ENCODE measurements around the gene GALNT16. TPM values are rescaled to one million over a fixed set of nuclear protein-coding genes. Genes with fewer than 3 reads are reported as not detected.
A peak's percentile ranks its signal among the peaks of the same experiment; 100 is the strongest.
"Not testable (repeated sequence)": the region's sequence is repeated elsewhere in the genome, so short reads cannot be mapped to it uniquely, and the experiment has no call there.

GALNT16 gene
- total and polyA plus RNA-seq, 3 donors from 2014 or later, result 5.6 to 11.1 (median 6.3) TPM

GRCh38 chr14:69289811-69290520, 30.0 kb downstream of the GALNT16 start:
- intact Hi-C loops (cut with DNase I; ENCODE audit: low total_unique reads), result no loop called here
- no peak for DNase-seq
- WGBS, 2 donors, result 72 to 76% methylated on average over 13 of the region's 13 CpGs
- TF ChIP-seq CTCF (IDR thresholded peaks at IDR 0.05) (no peak), POLR2A (IDR thresholded peaks at IDR 0.05) (no peak)
- H3K4me3 ChIP-seq, result no peak overlapping the region
- no peaks in the 10 kb centered on the region for H3K36me3 ChIP-seq (ENCODE audit: low read depth, missing control alignments)
- H3K9me3 ChIP-seq, result no peaks in the 10 kb centered on the region
- H3K27ac ChIP-seq, result peak overlapping the region in 1 of 2 donors; percentile 68
- no peaks in the 10 kb centered on the region for H3K27me3 ChIP-seq
- peaks cover 8% of the 10 kb centered on the region for H3K4me1 ChIP-seq

- H3K27me3 ChIP-seq; intact Hi-C loops (cut with DNase I; ENCODE audit: low total_unique reads); H3K4me1 ChIP-seq; H3K4me3 ChIP-seq; H3K9me3 ChIP-seq; H3K36me3 ChIP-seq (ENCODE audit: low read depth, missing control alignments); DNase-seq: not testable (repeated sequence)
- H3K27ac ChIP-seq, result peak overlapping the region in 1 of 2 donors; percentile 68
- 83 to 87% methylated on average over 7 of the region's 7 CpGs for WGBS, 2 donors
These were observed 30.9 kb downstream of the GALNT16 start for GRCh38 chr14:69290881-69291280.

- 34 to 35% methylated on average over 4 to 5 of the region's 5 CpGs for WGBS, 2 donors
- no peak for TF ChIP-seq CTCF (IDR thresholded peaks at IDR 0.05)
- no peak for TF ChIP-seq POLR2A (IDR thresholded peaks at IDR 0.05)
- H3K4me3 ChIP-seq, result no peak overlapping the region
- no peak for DNase-seq
- H3K27me3 ChIP-seq, result no peaks in the 10 kb centered on the region
- no peaks in the 10 kb centered on the region for H3K9me3 ChIP-seq
- peaks cover 8% of the 10 kb centered on the region for H3K4me1 ChIP-seq
- H3K27ac ChIP-seq, result no peak overlapping the region
- no peaks in the 10 kb centered on the region for H3K36me3 ChIP-seq (ENCODE audit: low read depth, missing control alignments)
- intact Hi-C loops (cut with DNase I; ENCODE audit: low total_unique reads), result no loop called here
These were observed 31.4 kb downstream of the GALNT16 start for GRCh38 chr14:69291396-69291795.

GRCh38 chr14:69291891-69292561, 32.1 kb downstream of the GALNT16 start:
- Histone ChIP-seq H3K27me3 (no peaks in the 10 kb centered on the region), H3K27ac (no peak overlapping the region), H3K36me3 (ENCODE audit: low read depth, missing control alignments) (no peaks in the 10 kb centered on the region), H3K4me1 (peaks cover 8% of the 10 kb centered on the region), H3K4me3 (no peak overlapping the region), H3K9me3 (no peaks in the 10 kb centered on the region)
- intact Hi-C loops (cut with DNase I; ENCODE audit: low total_unique reads), result no loop called here
- TF ChIP-seq POLR2A (IDR thresholded peaks at IDR 0.05), result no peak
- TF ChIP-seq CTCF (IDR thresholded peaks at IDR 0.05), result no peak
- 75 to 90% methylated on average over 3 to 5 of the region's 5 CpGs for WGBS, 2 donors
- DNase-seq, result no peak

- Histone ChIP-seq H3K27ac (no peak overlapping the region), H3K36me3 (ENCODE audit: low read depth, missing control alignments) (no peaks in the 10 kb centered on the region), H3K9me3 (no peaks in the 10 kb centered on the region), H3K27me3 (no peaks in the 10 kb centered on the region), H3K4me1 (peaks cover 9% of the 10 kb centered on the region), H3K4me3 (no peak overlapping the region)
- WGBS, 2 donors, result 71 to 76% methylated on average over 10 of the region's 10 CpGs
- DNase-seq, result peak; percentile 68
- intact Hi-C loops (cut with DNase I; ENCODE audit: low total_unique reads), result no loop called here
- TF ChIP-seq POLR2A (IDR thresholded peaks at IDR 0.05) (no peak), CTCF (IDR thresholded peaks at IDR 0.05) (no peak)
These were observed 38.4 kb downstream of the GALNT16 start for GRCh38 chr14:69298131-69299071.
